ENCODE results near the gene TASP1.
"Not testable (repeated sequence)": the region's sequence is repeated elsewhere in the genome, so short reads cannot be mapped to it uniquely, and the experiment has no call there.

The TASP1 gene

GRCh38 chr20:13486694-13487093 is 152.0 kb downstream of the TASP1 start:
- no peak for DNase-seq

- no peak for DNase-seq
These were observed 153.2 kb downstream of the TASP1 start for GRCh38 chr20:13485576-13485975.

- DNase-seq = not testable (repeated sequence)
These were observed 153.7 kb downstream of the TASP1 start for GRCh38 chr20:13485019-13485418.

GRCh38 chr20:13483472-13483871 is 155.3 kb downstream of the TASP1 start:
- not testable (repeated sequence) for DNase-seq

- DNase-seq = no peak
These were observed 160.4 kb downstream of the TASP1 start for GRCh38 chr20:13478366-13478765.

GRCh38 chr20:13474467-13474866 is 164.3 kb downstream of the TASP1 start:
- no peak for DNase-seq

- DNase-seq = no peak
These were observed 169.5 kb downstream of the TASP1 start for GRCh38 chr20:13469262-13469661.

GRCh38 chr20:13468166-13468565 is 170.6 kb downstream of the TASP1 start:
- DNase-seq = no peak

GRCh38 chr20:13464702-13465101 is 174.0 kb downstream of the TASP1 start:
- no peak for DNase-seq

GRCh38 chr20:13461849-13462458 is 176.8 kb downstream of the TASP1 start:
- DNase-seq = no peak

GRCh38 chr20:13458860-13459451 is 179.8 kb downstream of the TASP1 start:
- no peak for DNase-seq

GRCh38 chr20:13457487-13457886 is 181.2 kb downstream of the TASP1 start:
- no peak for DNase-seq

- DNase-seq = no peak
These were observed 183.0 kb downstream of the TASP1 start for GRCh38 chr20:13455713-13456112.

- no peak for DNase-seq
These were observed 185.4 kb downstream of the TASP1 start for GRCh38 chr20:13453367-13453766.

GRCh38 chr20:13452470-13453124 is 186.1 kb downstream of the TASP1 start:
- DNase-seq = no peak

GRCh38 chr20:13449868-13450434 is 188.8 kb downstream of the TASP1 start:
- no peak for DNase-seq

- no peak for DNase-seq
These were observed 191.1 kb downstream of the TASP1 start for GRCh38 chr20:13447385-13448180.

GRCh38 chr20:13443690-13444089 is 195.0 kb downstream of the TASP1 start:
- no peak for DNase-seq

- no peak for DNase-seq
These were observed 195.7 kb downstream of the TASP1 start for GRCh38 chr20:13442986-13443385.

- no peak for DNase-seq
These were observed 197.3 kb downstream of the TASP1 start for GRCh38 chr20:13441388-13441787.

GRCh38 chr20:13436530-13436929 is 202.2 kb downstream of the TASP1 start:
- no peak for DNase-seq

- no peak for DNase-seq
These were observed 206.6 kb downstream of the TASP1 start for GRCh38 chr20:13432126-13432525.

GRCh38 chr20:13430346-13431002 is 208.3 kb downstream of the TASP1 start:
- DNase-seq = no peak
